Endothelial cell of umbilical vein (primary cell): Measurements from ENCODE around the gene IQCN. TPM values are rescaled to one million over a fixed set of nuclear protein-coding genes. Genes with fewer than 3 reads are reported as not detected.
A peak's percentile ranks its signal among the peaks of the same experiment; 100 is the strongest.

ENCODE experiments used
- BruUV-seq: library from RNA; stranded (reverse); fragments of 400-500 nt; replicated peaks from 2 replicates; lab custom pipeline; 2021; lab: Mats Ljungman, UMichigan
- CTCF ChIA-PET: fragments of 300-600, 350-600 bp; sonication (Branson Sonifier 250); formaldehyde crosslinking; loops from one replicate; lab custom pipeline; 2021; ENCODE audit warnings: antibody characterized with exemption, inconsistent platforms; lab: Charles Lee
- POLR2A ChIA-PET: fragments of 300-600, 350-600 bp; sonication (Branson Sonifier 250); formaldehyde crosslinking; loops from one replicate; lab custom pipeline; 2021; ENCODE audit warnings: antibody characterized with exemption, inconsistent platforms; lab: Charles Lee
- DNase-seq: peaks from one replicate; pipeline ENCODE4 v3.0.0-alpha.2; 2011; ENCODE audit warnings: low read depth, low spot score
- FAIRE-seq: peaks from 2 replicates; lab custom pipeline; 2011; peaks lifted over from hg19 to GRCh38; lab: Jason Lieb, UNC
- H2AFZ ChIP-seq: 2 replicates; pipeline ENCODE4 v1.6.0; 2012; ENCODE audit warnings: low read depth, low read length, control low read depth, inconsistent platforms
- H3K27ac ChIP-seq: 2 replicates; pipeline ENCODE4 v1.5.1; 2011; ENCODE audit warnings: low read depth, mild to moderate bottlenecking, control low read depth, low read length, moderate library complexity; ENCODE audit not compliant: insufficient read depth
- H3K27me3 ChIP-seq, 2 experiments: 2 replicates each; pipeline versions ENCODE4 v1.6.0 to v1.6.1; 2011; ENCODE audit warnings: low read length in 2 of 2, mixed read lengths in 1 of 2; ENCODE audit not compliant: control insufficient read depth in 2 of 2, insufficient read depth in 2 of 2
- H3K36me3 ChIP-seq, 2 experiments: 2 replicates in 1 of 2; 3 replicates in 1 of 2; pipeline ENCODE4 v1.5.1; 2011; ENCODE audit warnings: low read length in 2 of 2, mild to moderate bottlenecking in 1 of 2, moderate library complexity in 1 of 2; ENCODE audit not compliant: control insufficient read depth in 2 of 2, insufficient read depth in 2 of 2; ENCODE audit errors: extremely low read depth in 1 of 2
- H3K4me1 ChIP-seq: 3 replicates; pipeline ENCODE4 v1.5.1; 2011; ENCODE audit warnings: mild to moderate bottlenecking, low read length; ENCODE audit not compliant: control insufficient read depth, insufficient read depth; ENCODE audit errors: extremely low read depth
- H3K4me2 ChIP-seq: 2 replicates; pipeline ENCODE4 v1.6.1; 2011; ENCODE audit warnings: low read length, control low read depth, mixed read lengths; ENCODE audit not compliant: insufficient read depth
- H3K4me3 ChIP-seq, 3 experiments: fragments of 200-600 bp in 1 of 3; sonication (generic), shearing (Covaris generic) in 1 of 3; replicated peaks in 1 of 3; 2 replicates each; pipeline ENCODE4 v1.5.1; 2011 to 2016; ENCODE audit warnings: control low read depth in 3 of 3, low read length in 3 of 3, mild to moderate bottlenecking in 2 of 3, inconsistent platforms in 1 of 3, low read depth in 1 of 3, moderate library complexity in 1 of 3; ENCODE audit not compliant: insufficient read depth in 1 of 3
- H3K79me2 ChIP-seq: 2 replicates; pipeline ENCODE4 v1.6.0; 2012; ENCODE audit warnings: low read length, inconsistent platforms; ENCODE audit not compliant: control insufficient read depth, insufficient read depth
- H3K9ac ChIP-seq: replicated peaks from 2 replicates; pipeline ENCODE3; 2011; ENCODE audit warnings: low read length, control low read depth; ENCODE audit not compliant: insufficient read depth; ENCODE audit errors: extremely low read depth
- H3K9me1 ChIP-seq: replicated peaks from 3 replicates; pipeline ENCODE4 v1.6.0; 2011; ENCODE audit warnings: mild to moderate bottlenecking, low read length; ENCODE audit not compliant: control insufficient read depth, insufficient read depth; ENCODE audit errors: extremely low read depth
- H3K9me3 ChIP-seq: replicated peaks from 2 replicates; pipeline ENCODE4 v1.5.1; 2012; ENCODE audit warnings: low read length, inconsistent platforms; ENCODE audit not compliant: control insufficient read depth, insufficient read depth
- H4K20me1 ChIP-seq: replicated peaks from 2 replicates; pipeline ENCODE3; 2011; ENCODE audit warnings: mild to moderate bottlenecking, low read length; ENCODE audit not compliant: control insufficient read depth, insufficient read depth; ENCODE audit errors: extremely low read depth
- CTCF ChIP-seq, 2 donors: IDR thresholded peaks; 1 replicate in 1 of 2; 2 replicates in 1 of 2; pipeline ENCODE4 v1.5.1; 2011; ENCODE audit warnings: low read length in 2 of 2, mild to moderate bottlenecking in 2 of 2, moderate library complexity in 2 of 2, control low read depth in 1 of 2, inconsistent platforms in 1 of 2, low read depth in 1 of 2; ENCODE audit not compliant: insufficient read depth in 1 of 2; ENCODE audit errors: extremely low read depth in 1 of 2
- MAX ChIP-seq: IDR thresholded peaks from 2 replicates; pipeline ENCODE4 v1.6.1; 2011; ENCODE audit not compliant: insufficient read depth, insufficient read length
- dilution Hi-C: fragments of 300-500 bp; cut with MboI; formaldehyde crosslinking; loops from one replicate; pipeline ENCODE4 v1.15.0; 2019; ENCODE audit warnings: low sequenced_read_pairs; ENCODE audit not compliant: extremely low pct_ligation_motif_present
- intact Hi-C: fragments of 100-400 bp; cut with micrococcal nuclease; formaldehyde crosslinking; loops from one replicate; pipeline ENCODE4 v1.10.0; 2022
- microRNA-seq: library from miRNA; unstranded; fragments of <30 nt; microRNA quantifications from one replicate; pipeline ENCODE4 v1.2.0, GENCODE V29; 2021; ENCODE audit warnings: borderline number of aligned reads, borderline replicate concordance
- polyA plus RNA-seq, 4 experiments: library from polyadenylated mRNA; depleted of rRNA in 3 of 4; stranded (reverse) in 3 of 4; unstranded in 1 of 4; fragments of >200 nt; gene quantifications; 2 replicates each; pipeline versions ENCODE4 v1.2.1 to v1.2.3, GENCODE V29; 2011 to 2012; ENCODE audit warnings: missing spikeins in 1 of 4
- small RNA-seq: library from RNA; depleted of rRNA; stranded (forward); fragments of <200 nt; gene quantifications from one replicate; pipeline ENCODE3, GENCODE V24; 2012; ENCODE audit warnings: low replicate concordance, low read depth; ENCODE audit not compliant: insufficient read depth, insufficient read length
- total RNA-seq: library from RNA; stranded (reverse); gene quantifications from 2 replicates; pipeline ENCODE4 v1.2.3, GENCODE V29; 2021

Gene IQCN
- total and polyA plus RNA-seq, 2 donors (not counting 3 experiments of a cell fraction or from before 2014, with no cell fraction given), result 1.5 to 3.0 TPM

DNA sequence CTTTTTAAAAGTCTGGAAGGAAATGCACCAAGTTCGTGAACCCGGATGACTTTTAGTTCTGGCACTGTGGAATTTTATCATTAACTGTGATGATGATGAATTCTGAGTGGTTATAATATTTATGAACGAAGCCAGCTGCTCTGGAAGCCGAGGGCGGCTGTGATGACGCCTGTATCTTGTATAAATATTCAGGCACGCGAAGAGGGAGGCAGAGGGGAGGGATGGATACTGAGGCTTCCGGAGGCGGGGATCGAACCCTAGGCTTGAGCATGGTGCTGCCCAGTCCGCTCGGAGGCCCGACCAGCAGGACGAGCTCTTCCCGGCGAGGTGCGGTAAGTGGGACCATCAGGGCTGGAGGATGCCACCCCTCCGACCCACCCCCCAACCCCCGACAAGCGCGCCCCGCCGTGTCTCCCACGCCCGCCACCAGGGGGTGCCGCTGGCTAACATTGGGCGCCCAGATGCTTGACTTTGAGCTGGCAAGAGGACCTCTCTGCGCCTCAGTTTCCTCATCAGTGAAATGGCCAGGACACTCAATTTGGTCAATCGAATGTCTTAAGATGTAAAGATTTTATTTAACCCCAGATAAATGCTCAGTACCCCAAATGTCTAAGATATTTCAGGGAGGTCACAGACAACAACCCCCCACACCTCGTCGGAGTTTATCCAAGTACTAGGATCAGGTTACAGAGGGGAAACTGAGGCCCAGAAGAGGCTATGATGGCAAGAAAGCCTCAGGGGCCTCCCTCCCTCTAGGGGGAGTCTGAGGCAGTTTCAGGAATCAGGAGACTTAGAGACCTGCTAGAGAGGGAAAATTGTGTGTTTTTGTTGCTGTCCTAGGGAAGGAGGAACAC, 65.9 kb downstream of the IQCN start:
- no TSS peak for BruUV-seq
- Histone ChIP-seq H3K9me3 (no peaks in the 10 kb centered on the region), H3K4me1 (peaks cover 7% of the 10 kb centered on the region), H3K9ac (no peak overlapping the region), H3K79me2 (no peaks in the 10 kb centered on the region), H3K9me1 (no peaks in the 10 kb centered on the region), H3K4me2 (no peak overlapping the region), H3K27ac (no peak overlapping the region), H2AFZ (no peak overlapping the region), H3K4me3 (no peak overlapping the region), H3K27me3 (no peaks in the 10 kb centered on the region), H4K20me1 (no peaks in the 10 kb centered on the region), H3K36me3 (no peaks in the 10 kb centered on the region)
- dilution Hi-C loops (no loop called here), intact Hi-C loops (loop anchor here (1.0 kb wide), 2 partner anchors 43 to 120 kb away; no protein-coding TSS in a partner anchor)
- POLR2A ChIA-PET, result interaction anchor here (1.3 kb wide), 1 partner anchor 73 kb away, joined by 3 read pairs; the partner anchor contains the start of gene JUND
- FAIRE-seq, result no peak
- peak; percentile 28 to 74 for TF ChIP-seq CTCF (IDR thresholded peaks at IDR 0.05; ENCODE audit: extremely low read depth in 1 of 2, insufficient read depth in 1 of 2, low read depth in 1 of 2, low read length in 2 of 2)
- TF ChIP-seq MAX, result no peak
- DNase-seq, result peak; percentile 29
- CTCF ChIA-PET, result interaction anchor here (0.5 to 3.8 kb wide), 42 partner anchors 8 to 206 kb away, joined by 3 to 296 read pairs (median 5); partner anchors contain the start of genes GDF15, IQCN, JUND and LSM4

Small RNAs within 50 kb of the gene (microRNA-seq; reads per million reads assigned to microRNA genes)
- gene MIR3188, result not detected

Small RNAs within 50 kb of the gene (small RNA-seq; reads per million reads assigned to genes)
- gene MIR3188 (not detected), gene RPL39P38 (not detected)

Other genes with a start within 250 kb of the IQCN start
- not detected in 2 replicates for gene IL12RB1, start 187.5 kb downstream of the IQCN start, total RNA-seq
- not detected in 2 replicates for gene IL12RB1, start 187.5 kb downstream of the IQCN start, polyA plus RNA-seq
- gene MAST3, start 176.7 kb downstream of the IQCN start, total RNA-seq, result 2.7 and 4.2 TPM in 2 replicates
- gene MAST3, start 176.7 kb downstream of the IQCN start, polyA plus RNA-seq, result 1.5 TPM in 2 replicates
- 14.4 and 15.2 TPM in 2 replicates for gene PIK3R2, start 121.3 kb downstream of the IQCN start, total RNA-seq
- 7.5 and 8.1 TPM in 2 replicates for gene PIK3R2, start 121.3 kb downstream of the IQCN start, polyA plus RNA-seq
- gene IFI30, start 100.6 kb downstream of the IQCN start, total RNA-seq, result 0.74 and 1.1 TPM in 2 replicates
- gene IFI30, start 100.6 kb downstream of the IQCN start, polyA plus RNA-seq, result 1.6 and 2.1 TPM in 2 replicates
- 13.8 and 16.1 TPM in 2 replicates for gene MPV17L2, start 81.2 kb downstream of the IQCN start, total RNA-seq
- gene MPV17L2, start 81.2 kb downstream of the IQCN start, polyA plus RNA-seq, result 27.6 and 38.4 TPM in 2 replicates
- 0.88 and 1.9 TPM in 2 replicates for gene RAB3A, start 70.4 kb downstream of the IQCN start, total RNA-seq
- gene RAB3A, start 70.4 kb downstream of the IQCN start, polyA plus RNA-seq, result 0.86 and 0.90 TPM in 2 replicates
- gene PDE4C, start 48.0 kb downstream of the IQCN start, total RNA-seq, result 0.76 and 0.97 TPM in 2 replicates
- gene PDE4C, start 48.0 kb downstream of the IQCN start, polyA plus RNA-seq, result 0.13 and 0.29 TPM in 2 replicates
- 130 and 137 TPM in 2 replicates for gene JUND, start 7.2 kb upstream of the IQCN start, total RNA-seq
- gene JUND, start 7.2 kb upstream of the IQCN start, polyA plus RNA-seq, result 91.4 and 134 TPM in 2 replicates
- 103 and 118 TPM in 2 replicates for gene LSM4, start 48.6 kb upstream of the IQCN start, total RNA-seq
- 105 and 119 TPM in 2 replicates for gene LSM4, start 48.6 kb upstream of the IQCN start, polyA plus RNA-seq
- 27.2 and 30.5 TPM in 2 replicates for gene PGPEP1, start 66.1 kb upstream of the IQCN start, total RNA-seq
- 9.9 and 13.2 TPM in 2 replicates for gene PGPEP1, start 66.1 kb upstream of the IQCN start, polyA plus RNA-seq
- 140 and 165 TPM in 2 replicates for gene GDF15, start 111.7 kb upstream of the IQCN start, total RNA-seq
- gene GDF15, start 111.7 kb upstream of the IQCN start, polyA plus RNA-seq, result 206 and 343 TPM in 2 replicates
- gene LRRC25, start 123.2 kb upstream of the IQCN start, total RNA-seq, result not detected in 2 replicates
- gene LRRC25, start 123.2 kb upstream of the IQCN start, polyA plus RNA-seq, result not detected in 2 replicates
- 140 and 151 TPM in 2 replicates for gene SSBP4, start 144.9 kb upstream of the IQCN start, total RNA-seq
- gene SSBP4, start 144.9 kb upstream of the IQCN start, polyA plus RNA-seq, result 89.6 and 116 TPM in 2 replicates
- gene ISYNA1, start 163.7 kb upstream of the IQCN start, total RNA-seq, result 70.2 and 74.1 TPM in 2 replicates
- 69.0 and 85.0 TPM in 2 replicates for gene ISYNA1, start 163.7 kb upstream of the IQCN start, polyA plus RNA-seq
- gene ELL, start 247.6 kb upstream of the IQCN start, total RNA-seq, result 15.5 and 18.2 TPM in 2 replicates
- gene ELL, start 247.6 kb upstream of the IQCN start, polyA plus RNA-seq, result 9.9 and 13.4 TPM in 2 replicates